AG10803 (cell line): Measurements from ENCODE around the gene PIBF1.
A peak's percentile ranks its signal among the peaks of the same experiment; 100 is the strongest.

Experiments
- DNase-seq: peaks from one replicate; pipeline ENCODE4 v3.0.0; 2010; ENCODE audit warnings: low read depth
- H3K4me3 ChIP-seq: 2 replicates; pipeline ENCODE4 v1.5.1; 2011; ENCODE audit warnings: mild to moderate bottlenecking, low read length, control low read depth
- CTCF ChIP-seq: conservative IDR thresholded peaks from 2 replicates; pipeline ENCODE4 v1.5.1; 2011; ENCODE audit warnings: mild to moderate bottlenecking, low read length, control low read depth, inconsistent platforms

Gene PIBF1

GRCh38 chr13:72850959-72851677, 69.2 kb downstream of the PIBF1 start:
- no peak overlapping the region for H3K4me3 ChIP-seq
- no peak for TF ChIP-seq CTCF
- DNase-seq = no peak

GRCh38 chr13:72851678-72852014, 69.7 kb downstream of the PIBF1 start:
- no peak for DNase-seq
- H3K4me3 ChIP-seq = no peak overlapping the region
- no peak for TF ChIP-seq CTCF

GRCh38 chr13:72852207-72852606, 70.3 kb downstream of the PIBF1 start:
- no peak for TF ChIP-seq CTCF
- DNase-seq = no peak
- no peak overlapping the region for H3K4me3 ChIP-seq

GRCh38 chr13:72853000-72853399, 71.1 kb downstream of the PIBF1 start:
- H3K4me3 ChIP-seq = no peak overlapping the region
- DNase-seq = no peak
- TF ChIP-seq CTCF = no peak

- no peak for TF ChIP-seq CTCF
- peak; percentile 54 for DNase-seq
- peak overlapping the region; percentile 2; the same call in 1 of the 2 replicates for H3K4me3 ChIP-seq
Measured at GRCh38 chr13:72864142-72865011, 82.4 kb downstream of the PIBF1 start.

- DNase-seq = no peak
- no peak overlapping the region for H3K4me3 ChIP-seq
- no peak for TF ChIP-seq CTCF
Measured at GRCh38 chr13:72868229-72868628, 86.3 kb downstream of the PIBF1 start.

GRCh38 chr13:72875233-72875632, 93.3 kb downstream of the PIBF1 start:
- no peak for TF ChIP-seq CTCF
- H3K4me3 ChIP-seq = no peak overlapping the region
- peak; percentile 45 for DNase-seq
